ENCODE data around the gene SHKBP1.
"Not testable (repeated sequence)": the region's sequence is repeated elsewhere in the genome, so short reads cannot be mapped to it uniquely, and the experiment has no call there.

Gene SHKBP1

GRCh38 chr19:40555978-40556689, 20.5 kb upstream of the SHKBP1 start:
- no peak for DNase-seq

GRCh38 chr19:40556953-40557530, 19.6 kb upstream of the SHKBP1 start:
- DNase-seq, result no peak

- DNase-seq, result no peak
These were observed 17.3 kb upstream of the SHKBP1 start for GRCh38 chr19:40559394-40559793.

DNA sequence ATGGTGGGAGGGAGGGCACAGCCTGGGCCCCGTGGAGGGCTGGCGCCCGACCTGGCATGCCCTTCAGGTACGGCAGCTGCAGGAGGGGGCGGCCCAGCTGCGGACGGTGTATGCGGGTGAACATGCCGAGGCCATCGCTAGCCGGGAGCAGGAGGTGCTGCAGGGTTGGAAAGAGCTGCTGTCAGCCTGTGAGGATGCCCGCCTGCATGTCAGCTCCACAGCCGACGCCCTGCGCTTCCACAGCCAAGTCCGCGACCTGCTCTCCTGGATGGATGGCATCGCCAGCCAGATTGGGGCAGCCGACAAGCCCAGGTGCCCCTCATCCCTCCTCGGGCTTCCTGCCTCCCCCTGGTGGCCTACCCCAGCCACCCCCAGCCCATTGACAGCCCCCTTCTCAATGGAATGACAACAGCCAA, 16.6 kb upstream of the SHKBP1 start:
- no peak for DNase-seq

DNA sequence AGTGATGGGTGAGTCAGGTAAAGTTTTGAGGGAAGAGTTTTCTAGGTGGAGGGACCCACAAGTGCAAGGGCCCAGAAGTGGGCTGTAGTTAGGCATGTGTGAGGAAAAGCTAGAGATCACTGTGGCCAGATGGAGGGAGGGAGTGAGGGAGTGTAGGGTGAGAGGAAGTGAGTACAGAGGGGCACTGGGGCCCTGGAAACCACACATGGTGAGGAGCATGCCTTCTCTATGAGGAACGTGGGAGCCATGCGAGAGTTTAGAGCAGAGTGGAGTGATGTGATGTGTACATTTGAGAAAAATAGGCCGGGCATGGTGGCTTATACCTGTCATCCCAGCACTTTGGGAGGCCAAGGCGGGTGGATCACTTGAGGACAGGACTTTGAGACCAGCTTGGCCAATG, 14.7 kb upstream of the SHKBP1 start:
- DNase-seq, result no peak

- DNase-seq, result not testable (repeated sequence)
These were observed 12.1 kb upstream of the SHKBP1 start for GRCh38 chr19:40564535-40564934.

DNA sequence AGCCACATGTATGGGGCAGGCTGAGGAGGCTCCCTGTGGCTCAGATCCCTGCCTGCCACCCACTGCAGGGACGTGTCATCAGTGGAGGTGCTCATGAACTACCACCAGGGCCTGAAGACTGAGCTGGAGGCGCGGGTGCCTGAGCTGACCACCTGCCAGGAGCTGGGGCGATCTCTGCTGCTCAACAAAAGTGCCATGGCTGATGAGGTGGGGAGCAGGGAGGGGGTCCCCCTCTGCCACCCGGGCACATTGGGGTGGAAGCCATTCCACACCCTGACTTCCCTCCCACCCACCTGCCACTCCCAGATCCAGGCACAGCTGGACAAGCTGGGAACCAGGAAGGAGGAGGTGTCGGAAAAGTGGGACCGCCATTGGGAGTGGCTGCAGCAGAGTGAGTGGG, 11.3 kb upstream of the SHKBP1 start:
- no peak for DNase-seq

DNA sequence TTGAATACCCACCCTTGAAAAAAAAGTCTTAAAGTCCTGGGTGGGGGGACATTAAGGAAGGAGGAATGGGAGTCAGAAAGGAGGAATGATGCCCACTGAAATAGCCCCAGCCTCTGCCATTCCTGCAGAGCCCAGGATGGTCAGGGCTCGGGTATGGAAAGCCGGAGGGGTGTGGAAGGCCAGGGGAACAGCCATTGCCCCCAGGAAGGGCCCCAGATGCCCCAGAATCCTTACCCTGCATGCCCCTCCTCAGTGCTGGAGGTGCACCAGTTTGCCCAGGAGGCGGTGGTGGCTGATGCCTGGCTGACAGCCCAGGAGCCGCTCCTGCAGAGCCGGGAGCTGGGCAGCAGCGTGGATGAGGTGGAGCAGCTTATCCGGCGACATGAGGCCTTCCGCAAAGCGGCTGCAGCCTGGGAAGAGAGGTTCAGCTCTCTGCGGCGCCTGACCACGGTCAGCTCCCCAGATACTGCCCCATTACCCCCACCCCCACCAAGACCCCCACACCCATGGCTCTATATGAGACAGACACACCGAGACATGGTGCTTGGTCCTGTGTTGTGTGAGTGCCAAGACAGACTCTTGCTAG, 10.7 kb upstream of the SHKBP1 start:
- no peak for DNase-seq

- DNase-seq, result no peak
These were observed 9.5 kb upstream of the SHKBP1 start for GRCh38 chr19:40567040-40567749.

GRCh38 chr19:40567750-40568494, 8.8 kb upstream of the SHKBP1 start:
- no peak for DNase-seq

- DNase-seq, result peak; percentile 98
These were observed 6.2 kb upstream of the SHKBP1 start for GRCh38 chr19:40570313-40571004.

- no peak for DNase-seq
These were observed 5.7 kb upstream of the SHKBP1 start for GRCh38 chr19:40571005-40571318.

DNA sequence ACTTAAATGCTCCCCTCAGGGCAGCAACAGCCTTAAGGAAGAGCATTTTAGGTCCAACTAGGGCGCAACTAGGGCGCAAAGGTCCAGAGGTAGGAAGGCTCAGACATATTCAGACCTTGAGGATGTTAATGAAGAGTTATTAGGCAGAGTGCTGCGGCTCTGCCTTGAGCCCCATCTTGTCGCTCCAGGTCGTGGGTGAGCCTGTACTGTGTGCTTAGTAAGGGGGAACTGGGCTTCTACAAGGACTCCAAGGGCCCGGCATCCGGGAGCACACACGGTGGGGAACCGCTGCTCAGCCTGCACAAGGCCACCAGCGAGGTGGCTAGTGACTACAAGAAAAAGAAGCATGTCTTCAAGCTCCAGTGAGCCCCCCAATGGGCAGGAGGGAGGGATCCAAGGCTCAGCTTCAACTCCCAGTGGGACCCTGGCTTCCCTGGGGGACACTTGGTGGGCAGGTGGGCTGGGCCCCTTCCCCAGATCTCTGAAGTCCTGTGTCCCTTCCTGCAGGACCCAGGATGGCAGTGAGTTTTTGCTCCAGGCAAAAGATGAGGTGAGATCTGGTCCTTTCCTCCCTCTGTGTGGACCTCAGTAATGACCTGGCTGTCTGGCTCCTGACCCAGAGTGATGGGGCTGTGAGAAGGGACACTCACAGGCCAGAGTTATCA, 4.7 kb upstream of the SHKBP1 start:
- no peak for DNase-seq

- no peak for DNase-seq
These were observed 1.3 kb upstream of the SHKBP1 start for GRCh38 chr19:40575326-40575725.

DNA sequence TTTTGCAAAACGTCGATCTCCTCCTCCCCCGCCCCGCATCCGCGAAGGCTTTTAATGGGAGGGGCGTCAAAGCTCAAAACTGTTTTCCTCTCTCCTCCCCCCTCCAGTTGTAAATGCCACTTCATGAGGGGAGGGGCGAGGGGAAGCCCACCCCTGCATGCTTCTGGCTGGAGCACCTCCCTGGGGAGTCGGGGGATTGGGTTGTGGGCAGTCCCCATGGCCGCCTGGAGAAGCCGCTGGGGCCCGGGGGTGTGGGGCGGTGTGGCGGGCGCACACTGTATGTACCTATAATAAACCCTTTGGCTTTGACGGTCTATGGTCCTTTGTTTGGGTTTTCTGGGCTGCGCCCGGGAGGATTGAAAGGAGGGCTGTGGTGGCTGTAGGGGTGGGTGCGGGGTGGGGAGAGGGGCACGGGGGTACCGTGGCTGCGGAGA, 505 bp upstream of the SHKBP1 start:
- no peak for DNase-seq

- no peak for DNase-seq
These were observed 1.8 kb downstream of the SHKBP1 start for GRCh38 chr19:40578442-40578908.

GRCh38 chr19:40580619-40581018, 3.9 kb downstream of the SHKBP1 start:
- DNase-seq, result no peak

DNA sequence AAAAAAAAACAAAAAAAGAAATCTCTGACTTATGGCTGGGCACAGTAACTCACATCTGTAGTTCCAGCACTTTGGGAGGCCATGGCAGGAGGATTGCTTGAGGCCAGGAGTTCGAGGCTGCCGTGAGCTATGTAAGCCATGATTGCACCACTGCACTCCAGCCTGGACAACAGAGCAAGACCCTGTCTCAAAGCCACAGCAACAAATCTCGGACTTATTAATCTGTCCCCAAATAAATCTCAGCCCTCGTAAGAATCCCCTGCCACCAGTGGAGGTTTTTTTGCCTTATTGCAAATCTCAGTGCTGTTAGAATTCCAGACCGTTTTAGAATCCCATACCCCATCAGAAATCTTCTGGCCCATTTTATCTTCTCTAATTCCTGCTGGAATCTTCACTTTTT, 4.9 kb downstream of the SHKBP1 start:
- no peak for DNase-seq

DNA sequence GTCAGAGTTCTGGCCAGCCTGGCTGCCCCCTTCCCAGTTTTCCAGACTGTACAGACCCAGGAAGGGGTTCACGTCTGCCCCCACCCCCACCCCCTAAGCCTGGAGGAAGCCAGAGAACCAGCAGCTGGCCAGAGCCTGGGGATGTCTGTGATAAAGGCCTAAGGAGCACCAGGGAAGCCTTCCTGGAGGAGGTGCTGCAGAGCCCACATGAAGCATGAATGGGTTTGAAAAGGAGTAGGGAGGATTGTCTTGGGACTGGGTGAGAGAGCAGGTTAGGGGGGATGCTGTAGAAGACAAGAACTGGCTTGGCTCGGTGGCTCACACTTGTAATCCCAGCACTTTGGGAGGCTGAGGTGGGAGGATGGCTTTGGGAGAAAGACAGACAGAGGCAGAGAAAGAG, 5.8 kb downstream of the SHKBP1 start:
- no peak for DNase-seq

DNA sequence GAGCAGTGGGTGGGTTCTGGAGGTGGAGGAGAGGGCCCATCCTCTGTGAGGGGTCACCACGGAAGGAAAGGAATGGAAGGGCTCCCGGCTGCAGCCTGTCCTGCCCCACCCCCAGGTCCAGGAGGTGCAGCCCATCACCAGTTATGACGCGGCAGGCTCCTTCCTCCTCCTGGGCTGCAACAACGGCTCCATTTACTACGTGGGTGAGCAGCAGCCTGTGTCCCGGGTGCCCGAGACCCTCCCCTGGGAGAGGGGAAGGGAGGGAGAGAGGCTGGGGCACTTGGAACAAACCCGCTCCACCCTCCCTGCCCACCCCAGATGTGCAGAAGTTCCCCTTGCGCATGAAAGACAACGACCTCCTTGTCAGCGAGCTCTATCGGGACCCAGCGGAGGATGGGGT, 6.6 kb downstream of the SHKBP1 start:
- no peak for DNase-seq

DNA sequence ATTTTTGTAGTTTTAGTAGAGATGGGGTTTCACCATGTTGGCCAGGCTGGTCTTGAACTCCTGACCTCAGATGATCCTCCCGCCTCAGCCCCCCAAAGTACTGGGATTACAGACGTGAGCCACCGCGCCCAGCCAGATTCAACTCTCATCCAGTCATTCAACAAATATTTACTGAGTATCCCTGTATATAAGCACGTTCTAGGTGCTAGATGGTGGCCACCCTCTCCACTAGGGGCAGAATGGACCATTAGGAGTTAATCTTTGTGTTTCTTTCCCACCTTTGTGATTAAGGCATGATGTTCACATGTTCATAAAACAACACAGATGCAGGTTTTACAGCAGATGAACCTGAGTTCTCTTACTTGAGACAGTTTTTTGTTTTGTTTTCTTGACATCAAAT, 7.3 kb downstream of the SHKBP1 start:
- DNase-seq, result no peak
